ENCODE measurements around the gene TRAPPC6A.

The TRAPPC6A gene

DNA sequence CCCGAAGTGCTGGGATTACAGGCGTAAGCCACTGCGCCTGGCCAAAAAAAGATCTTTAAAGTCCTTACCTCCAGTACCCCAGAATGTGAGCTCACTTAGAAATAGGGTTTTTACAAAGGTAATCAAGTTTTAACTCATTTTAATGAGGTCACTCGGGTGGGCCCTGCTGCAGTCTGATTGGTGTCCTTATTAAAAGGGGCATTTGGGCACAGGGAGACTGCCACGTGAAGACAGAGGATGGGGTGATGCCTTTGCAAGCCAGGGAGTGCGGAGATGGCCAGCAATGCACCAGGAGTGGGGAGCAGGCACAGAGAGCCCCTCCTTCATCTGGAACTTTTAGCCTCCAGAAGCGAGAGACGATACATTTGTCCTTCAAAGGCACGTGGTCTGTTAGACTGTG, 28.9 kb downstream of the TRAPPC6A start:
- DNase-seq (ENCODE audit: low spot score), result no peak

DNA sequence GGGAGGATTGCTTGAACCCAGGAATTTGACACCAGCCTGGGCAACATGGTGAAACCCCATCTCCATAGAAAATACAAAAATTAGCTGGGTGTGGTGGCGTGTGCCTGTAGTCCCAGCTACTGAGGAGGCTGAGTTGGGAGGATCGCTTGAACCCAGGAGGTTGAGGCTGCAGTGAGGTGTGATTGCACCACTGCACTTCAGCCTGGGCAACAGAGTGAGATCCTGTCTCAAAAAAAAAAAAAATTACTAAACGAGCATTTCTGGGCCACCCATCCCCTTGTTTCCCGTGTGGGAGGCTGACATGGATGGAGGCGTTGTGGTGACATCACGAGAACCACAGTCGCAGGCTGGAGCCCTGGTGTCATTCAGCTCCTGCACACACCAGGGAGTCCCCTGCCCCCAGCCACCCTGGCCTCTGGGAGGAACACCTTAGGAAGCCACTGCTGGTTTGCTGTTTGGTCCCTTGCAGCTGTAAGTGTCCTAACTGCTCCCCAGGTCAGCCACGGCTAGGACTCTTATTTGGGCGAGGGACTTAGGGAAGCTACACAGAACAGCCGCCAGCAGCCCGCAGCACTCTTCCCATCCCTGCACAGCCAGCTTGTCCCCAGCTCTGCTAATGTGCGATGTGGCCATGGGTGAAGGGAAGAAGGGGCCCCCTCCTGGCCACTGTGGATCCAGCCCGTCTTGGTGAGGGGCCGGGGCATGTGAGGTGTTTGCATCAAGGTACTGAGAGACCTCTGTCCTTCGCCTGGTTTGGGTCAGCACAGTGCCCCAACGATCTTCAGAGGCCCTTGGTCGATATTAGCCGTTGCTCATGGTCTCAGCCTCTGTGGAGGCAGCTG, 30.0 kb downstream of the TRAPPC6A start:
- no peak for DNase-seq (ENCODE audit: low spot score)

DNA sequence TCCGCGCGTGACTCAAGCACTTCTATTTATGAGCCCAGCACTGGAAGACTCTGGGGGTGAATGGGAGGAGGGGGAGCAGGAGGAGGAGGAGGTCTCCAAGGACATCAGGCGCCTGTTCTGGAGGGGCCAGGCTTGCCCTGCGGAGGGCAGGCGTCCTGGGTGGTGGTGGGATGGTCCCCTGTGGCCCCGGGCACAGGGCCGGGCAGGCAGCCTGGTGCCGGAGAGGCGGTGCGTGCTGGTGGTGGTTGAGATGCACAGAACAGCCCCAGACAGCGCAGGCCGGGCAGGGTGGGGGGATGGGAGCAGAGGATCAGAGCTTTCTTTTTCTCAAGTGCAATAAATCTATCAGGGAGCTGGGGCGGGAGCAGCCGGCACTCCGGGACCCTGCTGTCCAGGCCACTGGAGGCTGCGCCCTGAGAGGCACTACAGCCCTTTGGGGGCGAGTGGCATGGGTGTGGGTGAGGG, 31.3 kb downstream of the TRAPPC6A start:
- no peak for DNase-seq (ENCODE audit: low spot score)

- no peak for DNase-seq (ENCODE audit: low spot score)
These were observed 31.8 kb downstream of the TRAPPC6A start for GRCh38 chr19:45146251-45146650.

- DNase-seq (ENCODE audit: low spot score), result no peak
These were observed 32.5 kb downstream of the TRAPPC6A start for GRCh38 chr19:45145270-45146189.

DNA sequence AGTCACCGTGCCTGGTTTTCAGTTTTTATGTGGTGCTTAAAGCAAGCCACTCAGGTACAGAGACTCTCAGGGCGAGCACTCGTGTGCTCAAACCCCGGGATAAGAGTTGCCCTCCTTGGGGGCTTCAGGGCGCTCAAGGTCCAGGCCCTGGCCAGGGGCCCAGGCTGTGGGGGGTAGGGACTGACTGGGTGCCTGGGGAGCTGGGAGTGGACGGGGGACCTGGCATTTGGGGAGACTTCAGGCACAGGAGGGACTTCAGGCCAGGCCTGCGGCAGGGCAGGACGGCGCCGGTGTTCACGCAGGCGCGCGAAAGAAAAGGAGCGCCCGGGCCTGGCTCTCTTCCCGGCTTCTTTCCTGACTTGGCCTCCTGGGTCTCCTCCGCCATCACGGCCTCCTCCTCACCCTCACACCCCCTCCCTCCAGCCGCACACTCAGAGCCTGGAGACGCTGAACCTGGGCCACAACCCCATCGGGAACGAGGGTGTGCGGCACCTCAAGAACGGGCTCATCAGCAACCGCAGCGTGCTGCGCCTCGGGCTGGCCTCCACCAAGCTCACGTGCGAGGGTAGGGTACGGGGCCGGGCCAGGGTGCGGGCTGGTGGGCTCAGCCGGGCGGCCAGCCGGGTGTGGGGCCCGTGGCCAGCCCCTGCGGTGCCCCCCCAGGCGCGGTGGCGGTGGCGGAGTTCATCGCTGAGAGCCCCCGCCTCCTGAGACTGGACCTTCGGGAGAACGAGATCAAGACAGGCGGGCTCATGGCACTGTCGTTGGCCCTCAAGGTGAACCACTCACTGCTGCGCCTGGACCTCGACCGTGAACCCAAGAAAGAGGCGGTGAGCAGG, 33.4 kb downstream of the TRAPPC6A start:
- DNase-seq (ENCODE audit: low spot score), result no peak

GRCh38 chr19:45142726-45143110, 35.3 kb downstream of the TRAPPC6A start:
- DNase-seq (ENCODE audit: low spot score), result no peak

- DNase-seq (ENCODE audit: low spot score), result no peak
These were observed 35.9 kb downstream of the TRAPPC6A start for GRCh38 chr19:45142016-45142725.

DNA sequence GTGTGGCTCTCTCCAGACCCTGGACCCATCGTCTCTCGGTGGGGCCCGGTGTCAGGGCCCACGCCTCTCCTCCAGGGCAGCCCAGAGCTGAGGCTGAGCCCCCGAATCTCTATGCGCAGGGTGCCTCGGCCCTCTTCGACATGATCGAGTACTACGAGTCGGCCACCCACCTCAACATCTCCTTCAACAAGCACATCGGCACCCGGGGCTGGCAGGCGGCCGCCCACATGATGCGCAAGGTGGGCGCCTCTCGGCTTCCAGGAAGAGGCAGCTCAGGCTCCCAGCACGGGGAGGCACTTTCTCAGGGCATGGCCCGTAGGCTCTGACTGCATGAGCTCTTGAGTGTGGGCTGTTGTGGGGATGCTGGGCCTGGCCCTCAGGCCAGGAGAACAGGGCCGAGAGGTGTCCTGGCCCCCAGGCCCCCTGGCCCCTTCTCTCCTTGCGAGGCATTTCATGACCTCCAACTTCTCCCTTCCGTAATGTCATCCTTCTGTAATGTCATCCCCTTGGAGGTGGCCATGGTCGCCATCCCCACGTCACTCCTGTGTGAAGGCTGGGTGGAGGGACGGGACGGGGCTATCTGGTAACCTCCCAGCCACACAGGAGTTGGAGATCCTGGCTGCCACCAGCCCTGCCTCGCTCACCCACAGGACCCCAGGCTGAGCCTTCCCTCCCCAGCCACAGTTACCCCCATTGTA, 36.7 kb downstream of the TRAPPC6A start:
- no peak for DNase-seq (ENCODE audit: low spot score)

GRCh38 chr19:45140533-45140932, 37.5 kb downstream of the TRAPPC6A start:
- DNase-seq (ENCODE audit: low spot score), result no peak

GRCh38 chr19:45140144-45140503, 37.9 kb downstream of the TRAPPC6A start:
- no peak for DNase-seq (ENCODE audit: low spot score)

- DNase-seq (ENCODE audit: low spot score), result no peak
These were observed 38.5 kb downstream of the TRAPPC6A start for GRCh38 chr19:45139286-45140143.

DNA sequence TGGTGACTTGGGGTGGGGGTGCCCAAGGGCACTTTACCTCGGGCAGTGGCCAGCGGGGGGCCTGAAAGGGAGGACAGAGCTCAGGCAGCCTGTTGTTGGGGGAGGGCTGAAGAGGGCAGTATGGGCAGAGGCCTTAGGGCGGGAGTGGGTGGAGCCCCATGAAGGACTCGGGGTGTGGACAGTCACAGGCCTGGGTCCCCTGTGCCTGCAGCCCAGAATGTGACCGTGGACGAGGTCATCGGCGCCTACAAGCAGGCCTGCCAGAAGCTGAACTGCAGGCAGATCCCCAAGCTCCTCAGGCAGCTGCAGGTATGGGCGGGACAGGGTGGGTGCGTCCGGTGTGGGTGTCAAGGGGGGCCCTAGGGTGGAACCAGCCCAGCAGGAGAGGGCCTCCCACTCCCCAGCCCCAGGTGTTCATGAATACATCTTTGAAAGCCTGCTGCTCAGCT, 39.7 kb downstream of the TRAPPC6A start:
- no peak for DNase-seq (ENCODE audit: low spot score)

GRCh38 chr19:45137179-45137761, 40.8 kb downstream of the TRAPPC6A start:
- DNase-seq (ENCODE audit: low spot score), result no peak

- DNase-seq (ENCODE audit: low spot score), result no peak
These were observed 41.4 kb downstream of the TRAPPC6A start for GRCh38 chr19:45136507-45137178.

DNA sequence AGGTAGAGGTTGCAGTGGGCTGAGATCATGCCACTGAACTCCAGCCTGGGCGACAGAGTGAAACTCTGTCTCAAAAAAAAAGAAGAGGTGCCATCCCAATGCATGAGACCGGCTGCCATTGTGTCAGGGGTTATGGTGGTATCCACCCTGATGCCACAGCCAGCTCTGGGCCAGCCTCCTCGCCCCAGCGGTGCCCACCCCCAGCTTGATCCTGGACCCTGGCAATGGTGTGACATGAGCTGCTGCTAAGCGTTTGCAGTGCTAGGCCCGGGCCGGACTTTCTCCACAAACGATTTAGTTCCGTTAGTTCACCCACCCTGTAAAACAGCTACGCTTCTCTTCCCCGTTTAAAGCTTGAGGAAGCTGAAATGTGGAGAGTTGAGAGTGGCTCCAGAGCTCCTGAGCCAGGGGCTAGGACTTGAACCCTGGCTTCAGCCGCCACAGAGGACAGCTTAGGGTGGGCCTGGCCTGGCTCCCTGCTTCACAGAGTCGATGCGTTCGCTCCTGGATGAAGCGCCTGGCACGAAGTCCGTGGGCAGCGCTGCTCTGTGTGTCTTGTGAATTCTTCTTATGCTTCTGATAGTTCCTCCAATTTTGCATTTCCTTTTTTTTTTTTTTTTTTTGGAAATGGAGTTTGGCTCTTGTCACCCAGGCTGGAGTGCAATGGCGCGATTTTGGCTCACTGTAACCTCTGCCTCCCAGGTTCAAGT, 42.7 kb downstream of the TRAPPC6A start:
- DNase-seq (ENCODE audit: low spot score), result no peak

DNA sequence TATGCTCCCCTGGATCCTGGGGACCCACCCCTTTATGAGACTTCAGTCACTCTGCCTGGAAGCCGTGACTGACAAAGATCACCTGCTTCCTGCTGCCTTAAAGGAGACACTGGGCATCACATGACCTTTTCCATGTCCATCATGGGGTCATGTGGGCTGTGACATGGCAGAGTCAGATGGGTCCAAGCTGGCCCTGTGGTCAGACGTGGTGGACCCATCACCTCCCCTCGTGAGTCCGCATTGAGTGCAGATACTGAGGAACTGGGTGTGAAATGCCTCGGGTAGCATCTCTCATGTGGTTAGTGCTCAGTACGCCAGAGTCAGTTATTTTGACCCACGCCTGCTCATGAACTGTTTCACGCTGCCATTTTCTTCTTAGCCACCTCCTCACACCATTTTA, 44.4 kb downstream of the TRAPPC6A start:
- no peak for DNase-seq (ENCODE audit: low spot score)

All from hematopoietic multipotent progenitor cell treated with erythropoietin and hydrocortisone succinate and interleukin-3 and kit ligand, for 15 days (in vitro differentiated cells).